ENCODE data around the gene DISP3.

The DISP3 gene

DNA sequence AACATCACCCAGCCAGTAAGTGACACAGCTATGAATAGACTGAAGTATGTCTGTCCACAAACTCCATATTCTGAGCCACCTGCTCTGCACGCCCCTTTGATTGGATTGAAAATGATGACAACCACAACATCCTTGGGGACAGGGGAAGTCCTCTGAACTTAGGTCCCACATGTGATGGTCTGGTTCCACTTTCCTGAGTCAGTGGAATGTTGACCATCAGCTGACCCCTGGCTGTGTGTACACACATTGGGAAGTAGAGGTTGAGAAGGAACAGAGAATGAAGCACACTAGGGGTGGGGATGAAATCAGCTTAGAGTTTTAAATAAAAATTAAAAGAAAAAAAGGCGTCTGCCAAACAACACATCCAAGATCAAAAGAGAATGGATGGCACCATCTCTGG, 8.0 kb upstream of the DISP3 start:
- H2AFZ ChIP-seq (ENCODE audit: low read length), result no peak overlapping the region
- H3K79me2 ChIP-seq (ENCODE audit: insufficient read depth, low read length), result no peaks in the 10 kb centered on the region
- H3K9me3 ChIP-seq (ENCODE audit: low read length), result no peaks in the 10 kb centered on the region
- no peaks in the 10 kb centered on the region for H3K9me2 ChIP-seq (ENCODE audit: low read depth, low read length)
- no peak overlapping the region for H3K4me2 ChIP-seq (ENCODE audit: low read length)
- H3F3A ChIP-seq (ENCODE audit: insufficient read depth, low read length), result no peaks in the 10 kb centered on the region
- no peak overlapping the region for H3K9ac ChIP-seq (ENCODE audit: low read length)
- H4K20me1 ChIP-seq (ENCODE audit: insufficient read depth, low read length), result no peaks in the 10 kb centered on the region
- no peak for TF ChIP-seq EZH2 (IDR thresholded peaks at IDR 0.05; ENCODE audit: borderline replicate concordance, low read length)
- TF ChIP-seq, protein P1, sequence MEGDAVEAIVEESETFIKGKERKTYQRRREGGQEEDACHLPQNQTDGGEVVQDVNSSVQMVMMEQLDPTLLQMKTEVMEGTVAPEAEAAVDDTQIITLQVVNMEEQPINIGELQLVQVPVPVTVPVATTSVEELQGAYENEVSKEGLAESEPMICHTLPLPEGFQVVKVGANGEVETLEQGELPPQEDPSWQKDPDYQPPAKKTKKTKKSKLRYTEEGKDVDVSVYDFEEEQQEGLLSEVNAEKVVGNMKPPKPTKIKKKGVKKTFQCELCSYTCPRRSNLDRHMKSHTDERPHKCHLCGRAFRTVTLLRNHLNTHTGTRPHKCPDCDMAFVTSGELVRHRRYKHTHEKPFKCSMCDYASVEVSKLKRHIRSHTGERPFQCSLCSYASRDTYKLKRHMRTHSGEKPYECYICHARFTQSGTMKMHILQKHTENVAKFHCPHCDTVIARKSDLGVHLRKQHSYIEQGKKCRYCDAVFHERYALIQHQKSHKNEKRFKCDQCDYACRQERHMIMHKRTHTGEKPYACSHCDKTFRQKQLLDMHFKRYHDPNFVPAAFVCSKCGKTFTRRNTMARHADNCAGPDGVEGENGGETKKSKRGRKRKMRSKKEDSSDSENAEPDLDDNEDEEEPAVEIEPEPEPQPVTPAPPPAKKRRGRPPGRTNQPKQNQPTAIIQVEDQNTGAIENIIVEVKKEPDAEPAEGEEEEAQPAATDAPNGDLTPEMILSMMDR (IDR thresholded peaks at IDR 0.05; ENCODE audit: low read length), result no peak
- no peak overlapping the region for H3K27ac ChIP-seq (ENCODE audit: low read depth, low read length, poor library complexity, severe bottlenecking)
- H3K36me3 ChIP-seq (ENCODE audit: insufficient read depth, low read length), result no peaks in the 10 kb centered on the region
- H3K4me1 ChIP-seq (ENCODE audit: insufficient read depth, low read length, severe bottlenecking), result no peaks in the 10 kb centered on the region
- H3K27me3 ChIP-seq (ENCODE audit: insufficient read depth, low read length), result no peaks in the 10 kb centered on the region
- H3K4me3 ChIP-seq (ENCODE audit: low read depth, low read length, poor library complexity, severe bottlenecking), result no peak overlapping the region

DNA sequence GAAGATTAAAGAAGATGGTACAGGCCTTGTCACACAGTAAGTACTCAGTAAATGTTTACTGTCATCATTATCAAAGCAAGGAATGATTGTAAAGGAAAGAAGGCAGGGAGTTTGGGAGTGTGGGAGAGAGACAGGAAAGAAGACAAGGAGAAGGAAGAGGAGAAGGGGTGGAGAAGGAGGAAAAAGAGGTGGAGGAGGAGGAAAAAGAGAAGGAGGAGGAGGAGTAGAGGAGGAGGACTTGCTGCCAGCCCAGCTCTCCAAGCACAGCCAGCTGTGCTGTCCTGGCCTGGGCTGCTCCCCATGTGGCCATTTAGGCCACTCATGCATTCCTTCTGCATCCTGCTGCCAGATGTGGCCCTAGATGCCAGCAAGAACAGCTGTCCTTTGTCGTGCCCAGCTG, 7.5 kb upstream of the DISP3 start:
- Histone ChIP-seq H3K36me3 (ENCODE audit: insufficient read depth, low read length) (no peaks in the 10 kb centered on the region), H2AFZ (ENCODE audit: low read length) (no peak overlapping the region), H3F3A (ENCODE audit: insufficient read depth, low read length) (no peaks in the 10 kb centered on the region), H4K20me1 (ENCODE audit: insufficient read depth, low read length) (no peaks in the 10 kb centered on the region), H3K27me3 (ENCODE audit: insufficient read depth, low read length) (no peaks in the 10 kb centered on the region), H3K4me2 (ENCODE audit: low read length) (no peak overlapping the region), H3K79me2 (ENCODE audit: insufficient read depth, low read length) (no peaks in the 10 kb centered on the region), H3K27ac (ENCODE audit: low read depth, low read length, poor library complexity, severe bottlenecking) (no peak overlapping the region), H3K9me3 (ENCODE audit: low read length) (no peaks in the 10 kb centered on the region), H3K9ac (ENCODE audit: low read length) (no peak overlapping the region), H3K4me1 (ENCODE audit: insufficient read depth, low read length, severe bottlenecking) (no peaks in the 10 kb centered on the region), H3K4me3 (ENCODE audit: low read depth, low read length, poor library complexity, severe bottlenecking) (no peak overlapping the region), H3K9me2 (ENCODE audit: low read depth, low read length) (no peaks in the 10 kb centered on the region)
- TF ChIP-seq EZH2 (IDR thresholded peaks at IDR 0.05; ENCODE audit: borderline replicate concordance, low read length), result no peak
- TF ChIP-seq, protein P1 (IDR thresholded peaks at IDR 0.05; ENCODE audit: low read length), result no peak

DNA sequence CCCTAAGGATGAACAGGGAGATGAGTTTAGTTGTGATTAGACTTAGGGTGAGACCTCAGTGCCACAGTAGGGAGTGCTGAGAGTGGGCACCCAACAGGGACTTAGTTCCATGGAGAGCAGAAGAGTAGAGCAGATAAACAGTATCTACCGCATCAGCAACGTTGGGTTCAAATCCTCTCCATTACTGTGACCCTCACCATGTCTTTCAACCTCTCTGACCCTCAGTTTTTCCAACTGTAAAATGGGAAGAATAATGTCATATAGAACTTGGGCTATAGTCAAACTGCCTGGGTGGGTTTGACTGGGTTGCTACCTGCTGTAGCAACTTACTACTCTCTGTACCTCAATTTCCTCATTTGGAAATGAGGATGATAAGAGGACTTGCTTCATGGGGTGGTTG, 6.7 kb upstream of the DISP3 start:
- Histone ChIP-seq H3K4me3 (ENCODE audit: low read depth, low read length, poor library complexity, severe bottlenecking) (no peak overlapping the region), H3K79me2 (ENCODE audit: insufficient read depth, low read length) (no peaks in the 10 kb centered on the region), H3F3A (ENCODE audit: insufficient read depth, low read length) (no peaks in the 10 kb centered on the region), H2AFZ (ENCODE audit: low read length) (no peak overlapping the region), H3K9me2 (ENCODE audit: low read depth, low read length) (no peaks in the 10 kb centered on the region), H4K20me1 (ENCODE audit: insufficient read depth, low read length) (no peaks in the 10 kb centered on the region), H3K36me3 (ENCODE audit: insufficient read depth, low read length) (no peaks in the 10 kb centered on the region), H3K27me3 (ENCODE audit: insufficient read depth, low read length) (no peaks in the 10 kb centered on the region), H3K27ac (ENCODE audit: low read depth, low read length, poor library complexity, severe bottlenecking) (no peak overlapping the region), H3K4me1 (ENCODE audit: insufficient read depth, low read length, severe bottlenecking) (no peaks in the 10 kb centered on the region), H3K9me3 (ENCODE audit: low read length) (no peaks in the 10 kb centered on the region), H3K4me2 (ENCODE audit: low read length) (no peak overlapping the region), H3K9ac (ENCODE audit: low read length) (no peak overlapping the region)
- TF ChIP-seq, protein P1 (IDR thresholded peaks at IDR 0.05; ENCODE audit: low read length), result no peak
- TF ChIP-seq EZH2 (IDR thresholded peaks at IDR 0.05; ENCODE audit: borderline replicate concordance, low read length), result no peak

All from OCI-LY1 (cell line).